SH-SY5Y (cell line): ENCODE results near the gene HMGCS2.

Experiments used
- GATA2 ChIP-seq: IDR thresholded peaks from 2 replicates; pipeline ENCODE4 v1.6.1; 2011; ENCODE audit warnings: mild to moderate bottlenecking, low read depth, low read length
- GATA3 ChIP-seq: IDR thresholded peaks from 2 replicates; pipeline ENCODE4 v1.6.1; 2011; ENCODE audit warnings: low read depth, mild to moderate bottlenecking, low read length, moderate library complexity

DNA sequence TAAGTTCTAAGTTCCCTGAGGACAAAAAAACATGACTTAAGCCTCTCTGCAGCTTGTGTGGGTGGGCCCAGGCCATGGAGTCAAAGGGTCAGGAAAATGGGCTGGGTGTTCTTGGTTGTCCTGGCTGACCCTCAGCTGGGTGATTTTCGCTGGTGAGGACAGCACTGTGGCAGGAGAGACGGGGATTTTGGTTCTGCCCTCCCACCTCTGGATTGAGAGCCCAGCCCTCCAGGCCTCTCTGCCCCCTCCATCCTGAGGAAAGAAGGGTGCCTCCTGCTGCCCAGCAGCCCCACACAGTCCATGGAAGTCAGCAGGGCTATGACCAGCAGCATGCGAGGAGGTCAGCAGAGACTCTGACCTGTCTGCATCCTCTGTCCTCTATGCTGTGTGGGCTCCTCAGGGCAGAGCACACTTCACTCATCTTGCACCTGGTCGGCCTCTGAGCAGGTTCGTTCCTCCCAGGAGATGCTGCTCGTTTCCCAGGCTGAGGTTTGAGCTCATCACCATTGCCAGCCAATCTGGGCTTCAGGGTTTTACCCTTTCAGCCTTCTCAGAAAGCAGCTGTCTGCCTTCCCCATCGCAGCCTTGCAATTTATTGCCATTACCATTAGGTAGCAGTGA lies 30.5 kb downstream of the HMGCS2 start:
- TF ChIP-seq GATA2 (no peak), GATA3 (no peak)
